NCI-H1417 treated with DMSO at 0.1 percent for 48 hours (cell line): ENCODE results near the gene STK11IP.

Source experiments
- DNase-seq: peaks from one replicate; lab custom pipeline; 2025; lab: John Stamatoyannopoulos, UW

Gene STK11IP

GRCh38 chr2:219578811-219579613 lies 18.6 kb upstream of the STK11IP start:
- no peak for DNase-seq

GRCh38 chr2:219581346-219581745 lies 16.3 kb upstream of the STK11IP start:
- DNase-seq: no peak

GRCh38 chr2:219591091-219591490 lies 6.6 kb upstream of the STK11IP start:
- no peak for DNase-seq

GRCh38 chr2:219592736-219593135 lies 4.9 kb upstream of the STK11IP start:
- DNase-seq: no peak

GRCh38 chr2:219593154-219593553 lies 4.5 kb upstream of the STK11IP start:
- no peak for DNase-seq

- DNase-seq: no peak
Measured at GRCh38 chr2:219595256-219595655, 2.4 kb upstream of the STK11IP start.

GRCh38 chr2:219596954-219597551 lies 604 bp upstream of the STK11IP start:
- no peak for DNase-seq

GRCh38 chr2:219598308-219599078 lies 836 bp downstream of the STK11IP start:
- no peak for DNase-seq

GRCh38 chr2:219603771-219604170 lies 6.1 kb downstream of the STK11IP start:
- no peak for DNase-seq

GRCh38 chr2:219605607-219605954 lies 7.9 kb downstream of the STK11IP start:
- no peak for DNase-seq

- DNase-seq: no peak
Measured at GRCh38 chr2:219607931-219608330, 10.3 kb downstream of the STK11IP start.

- no peak for DNase-seq
Measured at GRCh38 chr2:219608399-219608964, 10.8 kb downstream of the STK11IP start.

GRCh38 chr2:219609149-219609750 lies 11.6 kb downstream of the STK11IP start:
- no peak for DNase-seq

- no peak for DNase-seq
Measured at GRCh38 chr2:219611306-219611705, 13.6 kb downstream of the STK11IP start.

- DNase-seq: no peak
Measured at GRCh38 chr2:219611866-219612576, 14.4 kb downstream of the STK11IP start.

- DNase-seq: no peak
Measured at GRCh38 chr2:219612577-219613286, 15.1 kb downstream of the STK11IP start.

GRCh38 chr2:219613461-219614070 lies 15.9 kb downstream of the STK11IP start:
- no peak for DNase-seq

GRCh38 chr2:219614076-219614860 lies 16.6 kb downstream of the STK11IP start:
- DNase-seq: no peak

GRCh38 chr2:219615036-219615435 lies 17.4 kb downstream of the STK11IP start:
- DNase-seq: no peak

GRCh38 chr2:219615894-219616293 lies 18.2 kb downstream of the STK11IP start:
- DNase-seq: no peak
